Thyroid gland (tissue), 4 donors: ENCODE measurements around the gene DTX2.
"Not testable (repeated sequence)": the region's sequence is repeated elsewhere in the genome, so short reads cannot be mapped to it uniquely, and the experiment has no call there.

Source experiments
- CTCF ChIP-seq, 6 experiments: fragments of 200-600 bp in 3 of 6; fragments of 450-650 bp in 3 of 6; sonication (generic) in 3 of 6; IDR thresholded peaks; one replicate each; pipeline ENCODE4 v1.5.1; 2016 to 2019; ENCODE audit warnings: antibody characterized with exemption in 6 of 6, mild to moderate bottlenecking in 2 of 6, inconsistent platforms in 1 of 6, moderate library complexity in 1 of 6
- POLR2A ChIP-seq, 2 donors: fragments of 450-650 bp; IDR thresholded peaks; one replicate each; pipeline ENCODE4 v1.6.1; 2017; ENCODE audit warnings: antibody characterized with exemption in 2 of 2, mild to moderate bottlenecking in 2 of 2, moderate library complexity in 1 of 2

DNA sequence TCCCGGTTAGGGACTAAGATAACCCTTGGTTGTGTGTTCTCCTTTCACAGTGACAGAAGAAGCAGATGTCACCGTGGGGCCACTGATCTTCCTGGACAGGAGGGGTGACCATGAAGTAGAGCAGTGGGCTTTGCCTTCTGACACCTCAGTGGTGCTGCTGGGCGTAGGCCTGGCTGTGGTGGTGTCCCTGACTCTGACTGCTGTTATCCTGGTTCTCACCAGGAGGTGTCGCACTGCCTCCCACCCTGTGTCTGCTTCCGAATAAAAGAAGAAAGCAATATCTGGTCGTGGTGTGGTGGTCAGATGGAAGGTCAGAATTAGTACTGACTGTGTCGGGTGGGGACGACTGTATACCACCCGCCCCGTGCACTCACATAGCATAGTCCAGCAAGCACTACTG, 19.7 kb upstream of the DTX2 start:
- TF ChIP-seq POLR2A, CTCF (IDR thresholded peaks at IDR 0.05): not testable (repeated sequence)
